Measurements from ENCODE around the gene TCHHL1. TPM values are rescaled to one million over a fixed set of nuclear protein-coding genes. Genes with fewer than 3 reads are reported as not detected.

The TCHHL1 gene
- total RNA-seq, 2 donors from 2014 or later = not detected

DNA sequence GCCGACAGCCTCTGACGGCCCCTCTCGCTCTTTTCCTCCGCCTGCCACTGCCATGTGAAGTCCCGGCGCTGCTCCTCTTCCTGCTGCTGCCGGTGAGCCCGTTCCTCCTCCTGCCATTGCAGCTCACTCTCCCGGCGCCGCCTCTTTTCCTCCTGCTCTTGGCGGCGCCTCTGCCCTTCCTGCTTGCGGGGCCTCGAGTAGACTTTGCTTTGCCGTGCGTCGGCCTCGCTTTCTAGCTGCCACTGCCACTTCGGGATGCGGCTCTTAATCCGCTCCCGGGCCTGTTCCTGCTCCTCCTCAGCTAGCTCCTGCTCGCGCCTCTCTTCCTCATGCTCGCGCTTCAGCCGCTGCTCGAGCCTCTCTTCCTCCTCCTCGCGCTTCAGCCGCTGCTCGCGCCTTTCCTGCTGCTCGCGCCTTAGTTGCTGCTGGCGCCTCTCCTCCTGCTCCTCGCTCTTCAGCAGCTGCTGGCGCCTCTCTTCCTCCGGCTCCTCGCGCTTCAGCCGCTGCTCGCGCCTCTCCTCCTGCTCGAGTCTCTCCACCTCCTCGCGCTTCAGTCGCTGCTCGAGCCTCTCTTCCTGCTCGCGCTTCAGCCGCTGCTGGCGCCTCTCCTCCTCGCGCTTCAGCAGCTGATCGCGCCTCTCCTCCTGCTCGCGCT, 22.1 kb upstream of the TCHHL1 start:
- Histone ChIP-seq H3K27me3 (peaks cover 45 to 46% of the 10 kb centered on the region in 2 donors), H3K36me3 (no peaks in the 10 kb centered on the region), H3K9me3 (peaks cover 0 to 25% of the 10 kb centered on the region in 2 donors), H3K4me3 (peak overlapping the region; percentile 2 to 50), H3K27ac (no peak overlapping the region), H3K4me1 (peaks cover 0 to 54% of the 10 kb centered on the region in 2 donors)
- DNase-seq (ENCODE audit: low spot score) = no peak
- TF ChIP-seq, protein P1, sequence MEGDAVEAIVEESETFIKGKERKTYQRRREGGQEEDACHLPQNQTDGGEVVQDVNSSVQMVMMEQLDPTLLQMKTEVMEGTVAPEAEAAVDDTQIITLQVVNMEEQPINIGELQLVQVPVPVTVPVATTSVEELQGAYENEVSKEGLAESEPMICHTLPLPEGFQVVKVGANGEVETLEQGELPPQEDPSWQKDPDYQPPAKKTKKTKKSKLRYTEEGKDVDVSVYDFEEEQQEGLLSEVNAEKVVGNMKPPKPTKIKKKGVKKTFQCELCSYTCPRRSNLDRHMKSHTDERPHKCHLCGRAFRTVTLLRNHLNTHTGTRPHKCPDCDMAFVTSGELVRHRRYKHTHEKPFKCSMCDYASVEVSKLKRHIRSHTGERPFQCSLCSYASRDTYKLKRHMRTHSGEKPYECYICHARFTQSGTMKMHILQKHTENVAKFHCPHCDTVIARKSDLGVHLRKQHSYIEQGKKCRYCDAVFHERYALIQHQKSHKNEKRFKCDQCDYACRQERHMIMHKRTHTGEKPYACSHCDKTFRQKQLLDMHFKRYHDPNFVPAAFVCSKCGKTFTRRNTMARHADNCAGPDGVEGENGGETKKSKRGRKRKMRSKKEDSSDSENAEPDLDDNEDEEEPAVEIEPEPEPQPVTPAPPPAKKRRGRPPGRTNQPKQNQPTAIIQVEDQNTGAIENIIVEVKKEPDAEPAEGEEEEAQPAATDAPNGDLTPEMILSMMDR (IDR thresholded peaks at IDR 0.05) = no peak

DNA sequence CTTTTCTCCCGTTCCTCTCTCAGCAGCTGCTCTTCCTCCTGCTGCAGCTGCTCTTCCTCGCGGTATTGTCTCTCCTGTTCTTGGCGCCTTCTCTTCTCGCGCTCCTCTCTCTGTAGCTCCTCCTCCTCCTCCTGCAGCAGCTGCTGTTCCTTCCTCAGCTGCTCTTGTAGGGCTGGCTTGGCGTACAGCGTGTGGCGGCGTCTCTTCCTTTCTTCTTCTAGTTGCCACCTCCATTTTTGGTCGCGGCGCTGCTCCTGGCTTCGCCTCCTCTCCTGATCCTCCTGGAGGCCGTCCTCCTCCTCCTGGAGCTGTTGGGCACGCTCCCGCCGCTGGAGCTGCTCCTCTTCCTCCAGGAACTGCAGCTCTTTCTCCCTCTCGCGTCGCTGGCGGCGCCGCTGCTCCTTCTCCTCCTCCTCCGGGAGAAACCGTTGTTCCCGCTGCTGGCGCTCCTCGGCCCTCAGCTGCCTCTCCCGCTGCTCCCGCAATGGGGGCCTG, 21.5 kb upstream of the TCHHL1 start:
- peak overlapping the region in 1 of 2 donors; percentile 50 for H3K4me3 ChIP-seq
- peaks cover 45 to 46% of the 10 kb centered on the region in 2 donors for H3K27me3 ChIP-seq
- no peak for DNase-seq (ENCODE audit: low spot score)
- H3K9me3 ChIP-seq = peaks cover 0 to 25% of the 10 kb centered on the region in 2 donors
- no peak overlapping the region for H3K27ac ChIP-seq
- peaks cover 0 to 54% of the 10 kb centered on the region in 2 donors for H3K4me1 ChIP-seq
- no peaks in the 10 kb centered on the region for H3K36me3 ChIP-seq
- TF ChIP-seq, protein P1 (IDR thresholded peaks at IDR 0.05) = no peak

DNA sequence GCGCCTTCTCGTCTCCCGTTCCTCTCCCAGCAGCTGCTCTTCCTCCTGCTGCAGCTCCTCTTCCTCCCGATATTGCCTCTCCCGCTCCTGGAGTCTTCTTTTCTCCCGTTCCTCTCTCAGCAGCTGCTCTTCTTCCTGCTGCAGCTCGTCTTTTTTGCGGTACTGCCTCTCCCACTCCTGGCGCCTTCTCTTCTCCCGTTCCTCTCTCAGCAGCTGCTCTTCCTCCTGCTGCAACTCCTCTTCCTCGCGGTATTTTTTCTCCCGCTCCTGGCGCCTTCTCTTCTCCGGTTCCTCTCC, 21.1 kb upstream of the TCHHL1 start:
- H3K27me3 ChIP-seq = peaks cover 41 to 46% of the 10 kb centered on the region in 2 donors

DNA sequence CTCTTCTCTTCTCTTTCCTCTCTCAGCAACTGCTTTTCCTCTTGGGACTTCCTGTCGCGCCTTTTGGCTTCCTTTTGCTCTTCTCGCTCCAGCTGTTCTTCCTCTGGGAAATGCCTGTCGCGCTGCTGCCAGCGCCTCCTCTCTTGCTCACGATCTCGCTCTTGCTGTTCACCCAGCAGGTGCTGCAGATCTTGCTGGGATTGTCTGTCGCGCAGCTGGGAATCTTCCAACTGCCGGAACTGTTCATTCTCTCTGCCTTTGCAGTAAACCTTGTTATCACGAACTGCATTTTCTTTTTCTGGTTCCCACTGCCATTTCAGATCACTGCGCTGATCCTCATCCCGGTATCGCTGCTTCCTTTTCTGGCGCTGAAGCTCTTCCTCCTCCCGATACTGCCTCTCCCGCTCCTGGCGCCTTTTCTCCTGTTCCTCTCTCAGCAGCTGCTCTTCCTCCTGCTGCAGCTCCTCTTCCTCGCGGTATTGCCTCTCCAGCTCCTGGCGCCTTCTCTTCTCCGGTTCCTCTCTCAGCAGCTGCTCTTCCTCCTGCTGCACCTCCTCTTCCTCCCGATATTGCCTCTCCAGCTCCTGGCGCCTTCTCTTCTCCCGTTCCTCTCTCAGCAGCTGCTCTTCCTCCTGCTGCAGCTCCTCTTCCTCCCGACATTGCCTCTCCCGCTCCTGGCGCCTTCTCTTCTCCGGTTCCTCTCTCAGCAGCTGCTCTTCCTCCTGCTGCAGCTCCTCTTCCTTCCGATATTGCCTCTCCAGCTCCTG, 20.6 kb upstream of the TCHHL1 start:
- TF ChIP-seq, protein P1 (IDR thresholded peaks at IDR 0.05) = no peak
- Histone ChIP-seq H3K27me3 (peaks cover 37 to 45% of the 10 kb centered on the region in 2 donors), H3K4me1 (peaks cover 0 to 54% of the 10 kb centered on the region in 2 donors), H3K9me3 (peaks cover 0 to 25% of the 10 kb centered on the region in 2 donors), H3K4me3 (peak overlapping the region in 1 of 2 donors; percentile 50), H3K36me3 (no peaks in the 10 kb centered on the region), H3K27ac (no peak overlapping the region)
- no peak for DNase-seq (ENCODE audit: low spot score)

More for the DNA sequence above, 21.1 kb upstream of the TCHHL1 start:
- Histone ChIP-seq H3K36me3 (no peaks in the 10 kb centered on the region), H3K27ac (no peak overlapping the region), H3K4me1 (peaks cover 0 to 54% of the 10 kb centered on the region in 2 donors), H3K4me3 (peak overlapping the region in 1 of 2 donors; percentile 50), H3K9me3 (peaks cover 0 to 25% of the 10 kb centered on the region in 2 donors)
- TF ChIP-seq, protein P1 (IDR thresholded peaks at IDR 0.05) = no peak
- no peak for DNase-seq (ENCODE audit: low spot score)

DNA sequence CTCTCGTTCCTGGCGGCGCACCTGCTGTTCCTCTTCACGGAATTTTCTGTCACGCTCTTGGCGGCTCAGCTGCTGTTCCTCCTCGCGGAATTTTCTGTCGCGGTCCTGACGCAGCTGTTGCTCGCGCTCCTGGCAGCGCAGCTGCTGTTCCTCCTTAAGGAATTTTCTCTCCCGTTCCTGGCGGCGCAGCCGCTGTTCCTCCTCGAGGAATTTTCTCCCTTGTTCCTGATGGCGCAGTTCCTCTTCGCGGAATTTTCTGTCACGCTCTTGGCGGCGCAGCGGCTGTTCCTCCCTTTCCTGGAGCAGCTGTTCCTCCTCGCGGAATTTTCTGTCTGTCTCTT, 20.0 kb upstream of the TCHHL1 start:
- no peaks in the 10 kb centered on the region for H3K36me3 ChIP-seq
- H3K4me1 ChIP-seq = peaks cover 0 to 54% of the 10 kb centered on the region in 2 donors
- peaks cover 0 to 25% of the 10 kb centered on the region in 2 donors for H3K9me3 ChIP-seq
- no peak for DNase-seq (ENCODE audit: low spot score)
- H3K4me3 ChIP-seq = peak overlapping the region in 1 of 2 donors; percentile 28
- TF ChIP-seq, protein P1 (IDR thresholded peaks at IDR 0.05) = no peak
- no peak overlapping the region for H3K27ac ChIP-seq
- H3K27me3 ChIP-seq = peaks cover 37 to 40% of the 10 kb centered on the region in 2 donors
